IMR-90 (cell line): ENCODE data around the gene ZNF560. TPM values are rescaled to one million over a fixed set of nuclear protein-coding genes. Genes with fewer than 3 reads are reported as not detected.

Experiments
- ATAC-seq: fragments of 200-7000 bp; cut with Tn5 transposase; 2 replicates; pipeline ENCODE4 v1.9.1; 2020; ENCODE audit warnings: low read depth, mild to moderate bottlenecking, moderate library complexity
- BruUV-seq: library from RNA; stranded (reverse); fragments of 400-500 nt; replicated peaks from 2 replicates; lab custom pipeline; 2021; lab: Mats Ljungman, UMichigan
- CTCF ChIA-PET: fragments of 300-600 bp; formaldehyde crosslinking; extraction: SDS; loops from one replicate; lab custom pipeline; 2021; ENCODE audit warnings: antibody characterized with exemption; lab: Yijun Ruan, JAX
- POLR2A ChIA-PET: fragments of 300-600 bp; sonication (Branson Sonifier 250); formaldehyde crosslinking; loops from one replicate; lab custom pipeline; 2022; ENCODE audit warnings: antibody characterized with exemption; ENCODE audit not compliant: unreplicated experiment; lab: Charles Lee
- DNase-seq: peaks from one replicate; pipeline ENCODE4 v3.0.0; 2013
- H2AFZ ChIP-seq: replicated peaks from 2 replicates; pipeline ENCODE3; 2013; ENCODE audit warnings: low read length, mild to moderate bottlenecking; ENCODE audit not compliant: poor library complexity
- H2AK5ac ChIP-seq: 2 replicates; pipeline ENCODE4 v1.6.1; 2013; ENCODE audit warnings: low read depth, low read length, inconsistent platforms
- H2AK9ac ChIP-seq: replicated peaks from 2 replicates; pipeline ENCODE3; 2013; ENCODE audit warnings: mild to moderate bottlenecking, low read depth, low read length, moderate library complexity; ENCODE audit not compliant: poor library complexity
- H2BK120ac ChIP-seq: 2 replicates; pipeline ENCODE4 v1.6.1; 2013; ENCODE audit warnings: low read depth, low read length, inconsistent platforms
- H2BK15ac ChIP-seq: 3 replicates; pipeline ENCODE4 v1.6.1; 2013; ENCODE audit warnings: low read depth, low read length, inconsistent platforms
- H2BK20ac ChIP-seq: 2 replicates; pipeline ENCODE4 v1.6.1; 2013; ENCODE audit warnings: low read depth, mild to moderate bottlenecking, inconsistent platforms, low read length, moderate library complexity
- H2BK5ac ChIP-seq: 2 replicates; pipeline ENCODE4 v1.6.1; 2013; ENCODE audit warnings: mild to moderate bottlenecking, low read depth, low read length, inconsistent platforms; ENCODE audit not compliant: poor library complexity, severe bottlenecking
- H3K14ac ChIP-seq: replicated peaks from 2 replicates; pipeline ENCODE4 v1.6.1; 2013; ENCODE audit warnings: low read depth, low read length, inconsistent platforms
- H3K18ac ChIP-seq: 2 replicates; pipeline ENCODE4 v1.6.1; 2013; ENCODE audit warnings: low read depth, low read length, control low read depth
- H3K23ac ChIP-seq: 2 replicates; pipeline ENCODE4 v1.6.1; 2013; ENCODE audit warnings: low read depth, low read length, inconsistent platforms
- H3K27ac ChIP-seq: 2 replicates; pipeline ENCODE4 v1.5.1; 2013; ENCODE audit warnings: mild to moderate bottlenecking, control low read depth, low read length; ENCODE audit not compliant: insufficient read depth
- H3K27me3 ChIP-seq: 2 replicates; pipeline ENCODE4 v1.6.1; 2013; ENCODE audit warnings: low read length; ENCODE audit not compliant: control insufficient read depth, insufficient read depth
- H3K36me3 ChIP-seq: 2 replicates; pipeline ENCODE4 v1.6.1; 2013; ENCODE audit warnings: low read length, mixed read lengths; ENCODE audit not compliant: control insufficient read depth, insufficient read depth
- H3K4ac ChIP-seq: 2 replicates; pipeline ENCODE4 v1.6.1; 2013; ENCODE audit warnings: low read depth, low read length, inconsistent platforms
- H3K4me1 ChIP-seq: 2 replicates; pipeline ENCODE4 v1.6.1; 2013; ENCODE audit warnings: low read length, mixed read lengths; ENCODE audit not compliant: control insufficient read depth, insufficient read depth
- H3K4me2 ChIP-seq: 2 replicates; pipeline ENCODE4 v1.6.1; 2013; ENCODE audit warnings: low read depth, mild to moderate bottlenecking, control low read depth, low read length, moderate library complexity
- H3K4me3 ChIP-seq: 2 replicates; pipeline ENCODE4 v1.5.1; 2013; ENCODE audit warnings: low read depth, mild to moderate bottlenecking, control low read depth, low read length, moderate library complexity; ENCODE audit not compliant: insufficient read depth
- H3K56ac ChIP-seq: 2 replicates; pipeline ENCODE4 v1.6.1; 2013; ENCODE audit warnings: low read length, inconsistent platforms; ENCODE audit not compliant: insufficient read depth; ENCODE audit errors: extremely low read depth
- H3K79me1 ChIP-seq, 2 experiments: 2 replicates each; pipeline ENCODE4 v1.6.1; 2013; ENCODE audit warnings: low read length in 2 of 2, inconsistent platforms in 1 of 2, low read depth in 1 of 2
- H3K9ac ChIP-seq: 2 replicates; pipeline ENCODE4 v1.6.1; 2013; ENCODE audit warnings: low read depth, low read length, control low read depth
- H3K9me1 ChIP-seq: 2 replicates; pipeline ENCODE4 v1.6.1; 2013; ENCODE audit warnings: low read length, inconsistent platforms; ENCODE audit not compliant: insufficient read depth
- H3K9me3 ChIP-seq: 2 replicates; pipeline ENCODE4 v1.6.1; 2013; ENCODE audit warnings: low read length; ENCODE audit not compliant: control insufficient read depth, insufficient read depth
- H4K20me1 ChIP-seq: 2 replicates; pipeline ENCODE4 v1.6.1; 2013; ENCODE audit warnings: low read length, inconsistent platforms; ENCODE audit not compliant: insufficient read depth
- H4K5ac ChIP-seq: 2 replicates; pipeline ENCODE4 v1.6.1; 2013; ENCODE audit warnings: mild to moderate bottlenecking, low read depth, low read length, control low read depth
- H4K8ac ChIP-seq, 2 experiments: 2 replicates each; pipeline ENCODE4 v1.6.1; 2013; ENCODE audit warnings: low read depth in 2 of 2, low read length in 2 of 2, control low read depth in 1 of 2, inconsistent platforms in 1 of 2
- H4K91ac ChIP-seq: 2 replicates; pipeline ENCODE4 v1.6.1; 2013; ENCODE audit warnings: low read depth, low read length, inconsistent platforms; ENCODE audit not compliant: insufficient read depth
- MAZ ChIP-seq: IDR thresholded peaks from 2 replicates; pipeline ENCODE4 v1.6.1; 2012; ENCODE audit warnings: low read depth, mild to moderate bottlenecking, low read length, improper control_type of control experiment, moderate library complexity, borderline replicate concordance
- NFE2L2 ChIP-seq: fragments of 150-350 bp; IDR thresholded peaks from 2 replicates; pipeline ENCODE4 v1.6.1; 2016; ENCODE audit warnings: low read depth, mild to moderate bottlenecking, low read length
- POLR2A ChIP-seq: IDR thresholded peaks from 2 replicates; pipeline ENCODE4 v1.6.1; 2012; ENCODE audit warnings: mild to moderate bottlenecking, low read depth, low read length
- RAD21 ChIP-seq: IDR thresholded peaks from 2 replicates; pipeline ENCODE4 v1.6.1; 2012; ENCODE audit warnings: low read length, improper control_type of control experiment
- RCOR1 ChIP-seq: IDR thresholded peaks from 2 replicates; pipeline ENCODE4 v1.6.1; 2012; ENCODE audit warnings: mild to moderate bottlenecking, low read length, improper control_type of control experiment; ENCODE audit not compliant: insufficient replicate concordance
- RFX5 ChIP-seq: IDR thresholded peaks from 2 replicates; pipeline ENCODE4 v1.8.0; 2012; ENCODE audit warnings: low read depth, mild to moderate bottlenecking, low read length, moderate library complexity
- WGBS, 2 experiments: methylation state at CpG; one replicate each; pipeline versions ENCODE4 v1.1.5 to v1.1.7; 2013; ENCODE audit warnings: missing lambda C conversion rate in 2 of 2; ENCODE audit not compliant: insufficient read length in 1 of 2; ENCODE audit errors: extremely low coverage in 2 of 2; 5-methylcytosine and 5-hydroxymethylcytosine counted together
- dilution Hi-C: fragments of 300-500 bp; cut with HindIII; formaldehyde crosslinking; loops from one replicate; pipeline ENCODE4 v1.14.3; 2018; ENCODE audit warnings: low sequenced_read_pairs; ENCODE audit not compliant: unreplicated experiment
- in situ Hi-C: fragments of 300-500 bp; cut with MboI; formaldehyde crosslinking; loops from 3 replicates; pipeline ENCODE4 v1.14.3; 2019; ENCODE audit warnings: low sequenced_read_pairs, inconsistent platforms, mixed read lengths
- intact Hi-C: fragments of 100-400 bp; cut with micrococcal nuclease; formaldehyde crosslinking; loops from 2 replicates; pipeline ENCODE4 v1.10.0; 2022
- polyA plus RNA-seq, 3 experiments: library from polyadenylated mRNA; depleted of rRNA; stranded (reverse); fragments of >200 nt; gene quantifications; 2 replicates each; pipeline ENCODE4 v1.2.3, GENCODE V29; 2012; ENCODE audit warnings: low replicate concordance in 1 of 3
- total RNA-seq: library from RNA; depleted of rRNA; stranded (reverse); fragments of >200 nt; gene quantifications from 2 replicates; pipeline ENCODE4 v1.2.3, GENCODE V29; 2012

The ZNF560 gene
- total and polyA plus RNA-seq, 2 of the 4 experiments (the other 2 are of a cell fraction) = 0.36 to 0.90 TPM

DNA sequence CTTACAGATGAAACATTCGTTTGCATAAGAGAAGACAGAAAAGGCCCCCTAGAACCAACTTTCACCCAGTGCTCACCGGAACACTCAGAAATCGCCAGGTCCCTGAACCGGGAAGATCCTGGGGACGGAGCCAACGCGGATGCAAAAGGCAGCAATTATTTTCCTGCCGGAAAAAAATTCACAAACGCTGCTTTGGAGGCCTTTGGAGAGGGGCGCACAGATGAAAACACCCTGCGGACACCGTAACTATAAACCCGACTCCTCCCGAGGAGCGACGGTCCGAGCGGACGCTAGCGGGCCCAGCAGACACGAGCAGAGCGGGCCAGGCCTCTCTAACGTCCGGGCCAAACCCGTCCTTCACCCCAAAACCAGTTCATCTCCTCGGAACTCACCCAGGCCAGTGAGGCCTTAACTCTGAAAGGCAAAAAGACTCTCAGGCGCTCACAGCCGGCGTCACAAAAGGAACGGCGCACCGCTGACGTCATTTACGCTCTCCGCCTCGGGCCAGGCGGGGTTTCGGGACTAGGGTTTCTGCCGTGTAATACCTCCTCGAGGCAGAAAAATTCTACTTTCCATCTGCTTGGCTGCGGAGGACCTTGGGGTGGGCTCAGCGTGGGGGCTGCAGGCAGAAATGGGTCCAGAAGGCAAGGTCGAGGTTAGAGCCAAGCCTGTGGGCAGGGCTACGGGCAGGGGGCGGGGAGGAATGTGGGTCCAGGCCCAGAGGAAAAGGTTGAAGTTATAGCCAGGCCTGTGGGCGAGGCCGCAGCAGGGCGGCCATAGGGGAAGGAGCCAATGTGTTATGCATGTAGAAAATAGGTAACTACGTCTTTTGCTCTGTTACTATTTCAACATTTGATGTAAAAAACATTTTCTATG is 40.0 kb upstream of the ZNF560 start, which contains the start of gene ZNF426:
Gene ZNF426, minus strand, starts transcription at position 463 of the 876 bp plus-strand sequence. CDS start 2,413 bp downstream, outside the sequence.
- Histone ChIP-seq H4K91ac (peak within 1 kb of the TSS; percentile 93), H3K79me1 (peaks cover 8 to 17% of the 10 kb centered on the region in 2 experiments), H2AK9ac (peak within 1 kb of the TSS; percentile 89), H3K18ac (peak within 1 kb of the TSS; percentile 96; the same call in 1 of the 2 replicates), H2AFZ (peak within 1 kb of the TSS; percentile 100), H3K27me3 (no peaks in the 10 kb centered on the region), H3K4me2 (peak within 1 kb of the TSS; percentile 85), H4K20me1 (no peaks in the 10 kb centered on the region), H4K8ac (peak within 1 kb of the TSS; percentile 92 to 98), H4K5ac (peak within 1 kb of the TSS; percentile 98), H3K9me3 (peaks cover 29% of the 10 kb centered on the region), H2BK120ac (peak within 1 kb of the TSS; percentile 69), H2BK5ac (peak within 1 kb of the TSS; percentile 95), H3K27ac (peak within 1 kb of the TSS; percentile 98), H2BK15ac (no peak within 1 kb of the TSS), H3K23ac (peak within 1 kb of the TSS; percentile 76), H3K4me3 (peak within 1 kb of the TSS; percentile 93), H3K9ac (peak within 1 kb of the TSS; percentile 95), H2AK5ac (peak within 1 kb of the TSS; percentile 32; the same call in 1 of the 2 replicates), H3K4ac (peak within 1 kb of the TSS; percentile 96), H3K14ac (peak within 1 kb of the TSS; percentile 94), H3K56ac (peak within 1 kb of the TSS; percentile 91), H3K4me1 (no peaks in the 10 kb centered on the region), H2BK20ac (no peak within 1 kb of the TSS), H3K9me1 (no peaks in the 10 kb centered on the region), H3K36me3 (peaks cover 27% of the 10 kb centered on the region)
- in situ Hi-C loops (no loop called here), intact Hi-C loops (loop anchor here (5.0 kb wide), 1 partner anchor 101 kb away; the partner anchor contains the start of gene ZNF266), dilution Hi-C loops (no loop called here)
- POLR2A ChIA-PET = no interaction called here
- TSS peak; percentile 73 for BruUV-seq
- DNase-seq (peak; percentile 91), ATAC-seq (peak; percentile 97)
- CTCF ChIA-PET = no interaction called here
- 1% methylated on average over 30 of the region's 49 CpGs; no CpG with 5 or more reads in 1 of the 2 experiments for WGBS, 2 experiments
- peak; percentile 51; the same call in 1 of the 2 replicates for TF ChIP-seq NFE2L2
- peak; percentile 84 for TF ChIP-seq POLR2A
- no peak for TF ChIP-seq RFX5
- TF ChIP-seq MAZ = peak; percentile 60; the same call in 1 of the 2 replicates
- no peak for TF ChIP-seq RCOR1
- TF ChIP-seq RAD21 = 0 out of 2 replicates have a peak, but pooled peaks have one; percentile 4
